GM19455 (cell line): ENCODE data around the gene DAAM2.

Source experiments
- ATAC-seq: cut with Tn5 transposase; IDR thresholded peaks from one replicate; pipeline ENCODE4 v1.9.1; 2021; ENCODE audit not compliant: unreplicated experiment

Gene DAAM2

GRCh38 chr6:39786649-39787048 is 5.5 kb upstream of the DAAM2 start:
- no peak for ATAC-seq

- no peak for ATAC-seq
Observed at GRCh38 chr6:39787322-39787721, 4.9 kb upstream of the DAAM2 start.

- no peak for ATAC-seq
Observed at GRCh38 chr6:39790772-39791171, 1.4 kb upstream of the DAAM2 start.

GRCh38 chr6:39791311-39791710 is 865 bp upstream of the DAAM2 start:
- ATAC-seq = no peak

- ATAC-seq = no peak
Observed at GRCh38 chr6:39792540-39793450, 619 bp downstream of the DAAM2 start.

GRCh38 chr6:39793516-39793915 is 1.3 kb downstream of the DAAM2 start:
- no peak for ATAC-seq

- ATAC-seq = no peak
Observed at GRCh38 chr6:39794231-39794630, 2.1 kb downstream of the DAAM2 start.

- no peak for ATAC-seq
Observed at GRCh38 chr6:39797751-39798150, 5.6 kb downstream of the DAAM2 start.

GRCh38 chr6:39800034-39801032 is 8.2 kb downstream of the DAAM2 start:
- ATAC-seq = no peak

- no peak for ATAC-seq
Observed at GRCh38 chr6:39801456-39802251, 9.5 kb downstream of the DAAM2 start.

- ATAC-seq = no peak
Observed at GRCh38 chr6:39803872-39804271, 11.7 kb downstream of the DAAM2 start.

- ATAC-seq = no peak
Observed at GRCh38 chr6:39804466-39805065, 12.4 kb downstream of the DAAM2 start.

- no peak for ATAC-seq
Observed at GRCh38 chr6:39806278-39806677, 14.1 kb downstream of the DAAM2 start.

- ATAC-seq = no peak
Observed at GRCh38 chr6:39808346-39808745, 16.2 kb downstream of the DAAM2 start.

- ATAC-seq = no peak
Observed at GRCh38 chr6:39808964-39809363, 16.8 kb downstream of the DAAM2 start.

GRCh38 chr6:39811835-39812345 is 19.7 kb downstream of the DAAM2 start:
- ATAC-seq = no peak

GRCh38 chr6:39812496-39812852 is 20.3 kb downstream of the DAAM2 start:
- ATAC-seq = no peak

GRCh38 chr6:39812853-39813533 is 20.8 kb downstream of the DAAM2 start:
- ATAC-seq = peak; percentile 69

- ATAC-seq = no peak
Observed at GRCh38 chr6:39814236-39814635, 22.1 kb downstream of the DAAM2 start.

- ATAC-seq = no peak
Observed at GRCh38 chr6:39815356-39815755, 23.2 kb downstream of the DAAM2 start.
